BJ (cell line): ENCODE data around the gene FBXO3. TPM values are rescaled to one million over a fixed set of nuclear protein-coding genes. Genes with fewer than 3 reads are reported as not detected.

ENCODE experiments used
- CTCF ChIA-PET: fragments of 350-600 bp; formaldehyde crosslinking; extraction: SDS; loops from one replicate; lab custom pipeline; 2021; ENCODE audit warnings: antibody characterized with exemption, inconsistent platforms; lab: Yijun Ruan, JAX
- POLR2A ChIA-PET: fragments of 300-600 bp; sonication (Branson Sonifier 250); formaldehyde crosslinking; extraction: SDS; loops from one replicate; lab custom pipeline; 2021; ENCODE audit warnings: antibody characterized with exemption; lab: Charles Lee
- DNase-seq: peaks from one replicate; pipeline ENCODE4 v3.0.0-alpha.2; 2011; ENCODE audit warnings: low read depth
- H3K27me3 ChIP-seq: 2 replicates; pipeline ENCODE4 v1.6.0; 2011; ENCODE audit warnings: low read length; ENCODE audit not compliant: control insufficient read depth, insufficient read depth
- H3K36me3 ChIP-seq: 2 replicates; pipeline ENCODE4 v1.5.1; 2011; ENCODE audit warnings: low read length; ENCODE audit not compliant: control insufficient read depth, insufficient read depth
- H3K4me3 ChIP-seq: 2 replicates; pipeline ENCODE4 v1.5.1; 2011; ENCODE audit warnings: low read depth, mild to moderate bottlenecking, control low read depth, low read length
- polyA plus RNA-seq: library from polyadenylated mRNA; depleted of rRNA; stranded (reverse); fragments of >200 nt; gene quantifications from 2 replicates; pipeline ENCODE4 v1.2.3, GENCODE V29; 2011
- TF ChIP-seq, protein P1 (sequence below): IDR thresholded peaks from 2 replicates; pipeline ENCODE4 v1.5.1; 2011; ENCODE audit warnings: low read depth, mild to moderate bottlenecking, control low read depth, inconsistent platforms, low read length, moderate library complexity; ENCODE audit not compliant: insufficient read depth

Gene FBXO3
- polyA plus RNA-seq, 1 experiment, result 22.8 TPM

DNA sequence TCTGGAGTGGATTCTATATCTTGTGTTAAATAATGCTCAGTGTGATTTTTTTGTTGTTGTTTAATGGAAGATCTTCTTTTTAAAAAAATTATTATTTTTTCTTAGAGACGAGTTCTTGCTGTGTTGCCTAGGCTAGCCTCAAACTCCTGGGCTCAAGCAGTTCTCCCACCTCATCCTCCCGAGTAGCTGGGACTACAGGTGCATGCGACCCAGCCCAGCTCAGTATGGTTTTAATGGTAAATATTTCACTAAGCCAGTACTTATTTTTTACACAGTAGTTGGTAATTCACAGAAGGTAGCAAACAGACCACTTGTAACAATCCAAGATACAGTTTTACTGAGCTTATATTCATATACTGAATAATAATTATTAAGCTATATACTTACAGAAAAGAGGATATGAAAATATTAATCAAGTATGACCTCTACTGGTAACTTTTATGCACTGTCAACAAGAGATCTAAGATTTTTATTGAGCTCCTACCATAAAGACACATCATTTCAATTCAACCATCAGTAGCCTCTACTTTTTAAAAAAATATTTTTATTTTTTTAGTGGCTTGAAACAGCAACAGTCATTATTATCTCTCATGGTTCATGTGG is 32.0 kb downstream of the FBXO3 start:
- TF ChIP-seq, protein P1, sequence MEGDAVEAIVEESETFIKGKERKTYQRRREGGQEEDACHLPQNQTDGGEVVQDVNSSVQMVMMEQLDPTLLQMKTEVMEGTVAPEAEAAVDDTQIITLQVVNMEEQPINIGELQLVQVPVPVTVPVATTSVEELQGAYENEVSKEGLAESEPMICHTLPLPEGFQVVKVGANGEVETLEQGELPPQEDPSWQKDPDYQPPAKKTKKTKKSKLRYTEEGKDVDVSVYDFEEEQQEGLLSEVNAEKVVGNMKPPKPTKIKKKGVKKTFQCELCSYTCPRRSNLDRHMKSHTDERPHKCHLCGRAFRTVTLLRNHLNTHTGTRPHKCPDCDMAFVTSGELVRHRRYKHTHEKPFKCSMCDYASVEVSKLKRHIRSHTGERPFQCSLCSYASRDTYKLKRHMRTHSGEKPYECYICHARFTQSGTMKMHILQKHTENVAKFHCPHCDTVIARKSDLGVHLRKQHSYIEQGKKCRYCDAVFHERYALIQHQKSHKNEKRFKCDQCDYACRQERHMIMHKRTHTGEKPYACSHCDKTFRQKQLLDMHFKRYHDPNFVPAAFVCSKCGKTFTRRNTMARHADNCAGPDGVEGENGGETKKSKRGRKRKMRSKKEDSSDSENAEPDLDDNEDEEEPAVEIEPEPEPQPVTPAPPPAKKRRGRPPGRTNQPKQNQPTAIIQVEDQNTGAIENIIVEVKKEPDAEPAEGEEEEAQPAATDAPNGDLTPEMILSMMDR, result peak; percentile 30; the same call in 1 of the 2 replicates
- Histone ChIP-seq H3K4me3 (no peak overlapping the region), H3K27me3 (no peaks in the 10 kb centered on the region), H3K36me3 (peaks cover 3% of the 10 kb centered on the region; the same call in 1 of the 2 replicates)
- ChIA-PET POLR2A (no interaction called here), CTCF (interaction anchor here (0.6 to 3.1 kb wide), 36 partner anchors 9 to 616 kb away, joined by 3 to 18 read pairs (median 3); partner anchors contain the start of gene ABTB2)
- DNase-seq, result no peak

DNA sequence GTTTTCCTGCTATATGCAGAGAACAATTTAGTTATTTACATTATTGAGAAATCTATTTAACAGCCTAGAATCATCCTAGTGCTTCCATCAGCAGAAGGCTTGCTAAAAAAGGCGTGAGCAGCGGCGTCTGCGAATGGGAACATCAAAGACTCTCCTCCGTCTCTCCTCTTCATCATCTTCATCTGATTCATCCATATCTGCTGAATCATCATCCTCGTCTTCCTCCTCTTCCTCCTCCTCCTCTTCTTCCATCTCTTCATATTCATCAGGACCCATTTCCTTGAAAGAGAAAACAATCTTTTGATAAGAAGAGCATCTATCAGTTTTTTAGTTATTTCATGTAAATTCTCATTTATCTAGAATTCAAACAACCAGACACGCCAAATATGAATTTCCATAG is 32.5 kb downstream of the FBXO3 start:
- POLR2A ChIA-PET, result no interaction called here
- no peak for DNase-seq
- CTCF ChIA-PET, result interaction anchor here (0.7 to 3.1 kb wide), 21 partner anchors 9 to 411 kb away, joined by 3 to 18 read pairs (median 5); no protein-coding TSS in a partner anchor
- Histone ChIP-seq H3K4me3 (no peak overlapping the region), H3K27me3 (no peaks in the 10 kb centered on the region), H3K36me3 (peaks cover 3% of the 10 kb centered on the region; the same call in 1 of the 2 replicates)
- TF ChIP-seq, protein P1, result no peak

DNA sequence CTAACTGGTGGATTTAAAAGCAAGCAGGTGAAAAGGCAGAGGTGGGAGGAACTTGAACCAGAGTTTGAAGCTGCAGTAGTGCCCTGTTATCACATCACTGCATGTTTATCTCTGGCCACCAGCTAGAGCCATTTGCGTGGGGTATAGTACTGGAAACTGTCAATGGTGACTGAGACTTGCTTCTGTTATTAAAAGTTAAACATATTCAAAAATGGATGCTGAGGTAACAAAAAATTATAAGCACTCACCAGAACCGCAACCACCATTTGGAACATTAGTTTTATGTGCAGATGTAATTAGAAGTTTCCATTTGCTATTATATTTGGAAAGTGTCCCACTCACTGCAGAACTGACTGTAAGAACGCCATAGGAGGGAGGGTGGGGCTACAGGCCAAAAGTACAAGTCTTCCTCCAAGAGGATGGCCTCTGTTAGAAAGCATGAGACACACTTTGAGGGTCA is 36.9 kb downstream of the FBXO3 start:
- Histone ChIP-seq H3K4me3 (no peak overlapping the region), H3K36me3 (no peaks in the 10 kb centered on the region), H3K27me3 (no peaks in the 10 kb centered on the region)
- ChIA-PET POLR2A (interaction anchor here (0.6 kb wide), 2 partner anchors 30 to 503 kb away, joined by 4 to 12 read pairs; no protein-coding TSS in a partner anchor), CTCF (interaction anchor here (0.6 to 2.0 kb wide), 9 partner anchors 12 to 91 kb away, joined by 3 to 11 read pairs (median 3); no protein-coding TSS in a partner anchor)
- TF ChIP-seq, protein P1, result no peak
- no peak for DNase-seq

DNA sequence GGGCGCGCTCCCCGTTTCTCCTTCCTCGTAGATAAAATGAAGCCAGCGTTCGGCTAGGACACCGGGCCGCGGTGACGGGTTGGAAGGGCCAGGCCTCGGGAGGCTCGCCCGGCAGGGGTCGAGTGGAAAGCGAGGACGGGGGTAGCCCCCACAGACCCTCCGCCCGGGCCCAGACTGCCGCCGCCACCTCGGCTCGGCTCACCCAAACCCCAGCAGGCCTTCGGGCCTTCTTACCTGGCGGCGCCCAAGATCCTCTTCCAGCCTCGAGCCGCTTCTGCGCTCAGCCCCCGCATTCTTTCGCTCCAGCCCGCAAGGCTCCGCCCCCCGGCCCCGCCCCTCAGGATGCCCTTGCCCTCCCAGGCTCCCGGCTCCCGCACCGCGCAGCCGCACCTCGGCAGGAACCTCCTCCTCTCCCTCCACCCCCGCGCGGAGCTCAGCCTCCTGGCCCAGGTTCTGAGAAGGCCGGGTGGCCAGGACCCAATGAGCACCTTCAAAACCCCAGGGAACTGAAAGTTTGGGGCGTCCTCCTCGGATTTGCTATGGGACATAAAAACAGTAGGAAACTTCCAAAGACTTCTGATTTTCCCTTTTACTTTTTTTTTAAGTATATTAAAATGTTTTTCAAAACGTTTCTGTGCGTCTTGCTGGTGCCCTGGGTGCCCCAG is 38.0 kb downstream of the FBXO3 start, which contains the start of gene CD59:
Gene CD59, minus strand, starts transcription at position 276 of the 665 bp plus-strand sequence. CDS start 13,978 bp downstream, outside the sequence.
- H3K36me3 ChIP-seq, result no peaks in the 10 kb centered on the region; the same call in 1 of the 2 replicates
- TF ChIP-seq, protein P1, result 0 out of 2 replicates have a peak, but pooled peaks have one; percentile 1
- H3K27me3 ChIP-seq, result no peaks in the 10 kb centered on the region
- ChIA-PET CTCF (interaction anchor here (0.7 to 2.0 kb wide), 13 partner anchors 11 to 1413 kb away, joined by 3 to 11 read pairs (median 4); no protein-coding TSS in a partner anchor), POLR2A (interaction anchor here (0.5 to 0.6 kb wide), 3 partner anchors 35 to 998 kb away, joined by 4 to 23 read pairs (median 5); no protein-coding TSS in a partner anchor)
- peak within 1 kb of the TSS; percentile 85 for H3K4me3 ChIP-seq
- peak; percentile 57 for DNase-seq
